DMS 273 treated with DMSO at 0.1 percent for 48 hours (cell line): ENCODE measurements around the gene SLMAP.
A peak's percentile ranks its signal among the peaks of the same experiment; 100 is the strongest.

ENCODE experiments used
- DNase-seq: peaks from one replicate; lab custom pipeline; 2025; lab: John Stamatoyannopoulos, UW

Gene SLMAP

GRCh38 chr3:57755741-57756527 is at the start of gene SLMAP:
Gene SLMAP, plus strand, starts transcription at chr3:57756309. Its CDS starts 1,343 bp downstream, at chr3:57757652.
- DNase-seq = peak; percentile 90

DNA sequence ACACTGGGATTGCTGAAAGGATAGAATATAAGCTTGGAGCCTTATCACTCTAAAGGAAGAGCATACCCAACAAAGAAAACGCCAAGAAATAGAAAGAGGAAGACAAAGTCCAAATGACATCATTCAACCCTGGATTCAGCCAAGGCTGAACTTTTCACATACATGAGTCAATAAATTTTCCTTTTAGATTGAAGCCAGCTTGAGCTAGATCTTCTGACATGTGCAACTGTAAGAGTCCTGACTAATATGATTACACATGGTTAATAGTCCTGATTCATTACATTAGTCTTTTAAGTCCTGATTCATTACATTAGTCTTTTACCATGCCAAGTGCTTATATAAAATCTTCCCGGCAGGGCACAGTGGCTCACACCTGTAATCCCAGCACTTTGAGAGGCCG is 49.6 kb upstream of the SLMAP start:
- no peak for DNase-seq

DNA sequence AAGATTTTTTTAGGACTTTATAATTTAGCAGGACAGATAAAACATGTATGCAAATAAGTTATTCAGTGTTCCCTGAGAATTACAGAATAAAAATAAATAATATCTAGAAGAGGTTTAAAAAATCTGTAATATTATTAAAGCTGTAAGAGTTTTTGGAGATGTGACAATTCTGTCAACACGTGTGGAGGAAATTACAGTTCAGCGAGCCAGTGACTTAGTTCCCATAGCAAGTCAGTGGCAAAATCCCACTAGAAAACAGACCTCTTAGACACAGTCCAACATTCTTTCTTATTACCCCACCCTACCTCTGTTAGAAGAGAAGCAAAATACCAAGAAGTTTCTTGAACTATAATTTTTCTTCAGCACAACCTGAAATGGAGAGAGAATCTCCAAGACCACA is 47.1 kb upstream of the SLMAP start:
- DNase-seq = no peak

- no peak for DNase-seq
These were observed 46.5 kb upstream of the SLMAP start for GRCh38 chr3:57709559-57709958.

- DNase-seq = no peak
These were observed 40.4 kb upstream of the SLMAP start for GRCh38 chr3:57715686-57716085.

DNA sequence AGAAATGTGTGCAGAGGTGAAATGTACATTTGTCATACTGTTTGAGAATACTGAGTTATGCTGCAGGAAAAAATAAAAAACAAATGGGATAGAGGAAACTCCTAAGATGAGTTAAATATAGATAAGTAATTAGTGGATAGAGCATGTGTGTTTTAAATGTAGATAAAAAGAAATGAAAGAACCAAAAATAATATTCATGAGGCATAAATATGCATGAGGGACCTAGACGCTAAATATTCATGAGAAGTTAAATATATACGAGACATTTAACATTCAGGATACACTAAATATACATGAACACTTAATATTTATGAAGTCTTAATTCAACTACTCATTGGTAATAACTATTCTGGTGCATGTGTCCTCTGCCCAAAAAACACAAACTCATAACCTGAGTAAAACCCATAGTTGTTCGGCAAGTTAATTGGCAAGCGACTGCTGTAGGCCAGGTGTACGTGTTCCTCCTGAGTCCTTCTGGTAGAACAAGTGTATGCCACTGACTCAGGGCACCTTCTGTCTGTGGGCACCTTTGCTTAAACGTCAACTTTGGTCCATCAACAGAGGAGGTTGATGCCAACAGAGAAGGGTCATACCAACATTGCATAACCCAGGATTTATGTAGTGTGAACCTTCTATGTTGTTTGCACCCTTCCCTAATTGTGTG is 38.8 kb upstream of the SLMAP start:
- DNase-seq = no peak

GRCh38 chr3:57718118-57718517 is 38.0 kb upstream of the SLMAP start:
- no peak for DNase-seq

- no peak for DNase-seq
These were observed 29.7 kb upstream of the SLMAP start for GRCh38 chr3:57726397-57726796.

DNA sequence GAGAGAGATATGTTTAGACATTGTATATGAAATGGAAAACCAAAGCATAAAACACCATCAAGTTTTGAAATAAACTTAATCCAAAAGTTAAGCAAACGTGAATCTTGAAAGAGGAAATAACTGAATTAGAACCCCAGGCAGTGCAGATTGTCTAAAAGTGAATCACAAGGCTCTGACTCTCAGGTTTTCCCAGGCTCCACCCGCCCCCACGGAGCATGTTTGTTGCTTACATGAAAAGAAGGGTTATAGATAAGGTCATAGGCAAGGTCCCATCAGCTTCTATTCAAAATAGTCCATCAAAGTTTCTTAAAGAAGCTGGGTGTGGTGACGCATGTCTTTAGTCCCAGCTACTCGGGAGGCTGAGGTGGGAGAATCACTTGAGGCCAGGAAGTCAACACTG is 29.0 kb upstream of the SLMAP start:
- DNase-seq = no peak

GRCh38 chr3:57729334-57730045 is 26.6 kb upstream of the SLMAP start:
- DNase-seq = no peak

- no peak for DNase-seq
These were observed 25.4 kb upstream of the SLMAP start for GRCh38 chr3:57730682-57731081.

- DNase-seq = no peak
These were observed 24.8 kb upstream of the SLMAP start for GRCh38 chr3:57731311-57731710.

DNA sequence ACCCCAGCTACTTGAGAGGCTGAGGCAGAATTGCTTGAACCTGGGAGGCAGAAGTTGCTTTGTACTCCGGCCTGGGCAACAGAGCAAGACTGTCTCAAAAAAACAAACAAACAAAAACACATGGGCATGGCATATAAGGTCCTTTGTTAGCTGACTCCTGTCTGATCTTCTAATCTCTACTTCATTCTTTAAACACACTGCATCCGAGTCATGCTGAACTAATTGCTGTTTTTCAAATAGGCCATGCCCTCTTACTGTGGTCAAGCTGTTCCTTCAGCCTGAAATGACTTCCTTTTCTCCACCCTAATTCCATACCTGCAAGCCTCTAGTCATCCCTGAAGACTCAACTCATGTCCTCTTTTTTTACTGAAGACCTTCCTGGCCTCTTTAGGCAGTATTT is 22.3 kb upstream of the SLMAP start:
- DNase-seq = no peak

DNA sequence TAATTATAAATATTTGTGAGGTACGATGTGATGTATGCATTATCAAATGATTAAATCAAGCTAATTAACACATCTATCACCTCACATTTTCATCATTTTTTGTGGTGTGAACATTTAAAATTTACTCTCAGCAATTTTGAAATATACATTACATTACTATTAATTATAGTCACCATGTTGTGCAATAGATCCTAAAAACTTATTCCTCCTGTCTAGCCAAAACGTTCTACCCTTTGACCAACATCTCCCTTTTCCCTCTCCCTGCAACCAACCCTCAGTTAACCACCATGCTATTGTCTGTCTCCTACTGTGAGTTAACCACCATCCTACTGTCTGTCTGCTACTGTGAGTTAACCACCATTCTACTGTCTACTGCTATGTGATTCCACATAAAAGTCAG is 20.7 kb upstream of the SLMAP start:
- no peak for DNase-seq

- DNase-seq = no peak
These were observed 18.3 kb upstream of the SLMAP start for GRCh38 chr3:57737840-57738239.

DNA sequence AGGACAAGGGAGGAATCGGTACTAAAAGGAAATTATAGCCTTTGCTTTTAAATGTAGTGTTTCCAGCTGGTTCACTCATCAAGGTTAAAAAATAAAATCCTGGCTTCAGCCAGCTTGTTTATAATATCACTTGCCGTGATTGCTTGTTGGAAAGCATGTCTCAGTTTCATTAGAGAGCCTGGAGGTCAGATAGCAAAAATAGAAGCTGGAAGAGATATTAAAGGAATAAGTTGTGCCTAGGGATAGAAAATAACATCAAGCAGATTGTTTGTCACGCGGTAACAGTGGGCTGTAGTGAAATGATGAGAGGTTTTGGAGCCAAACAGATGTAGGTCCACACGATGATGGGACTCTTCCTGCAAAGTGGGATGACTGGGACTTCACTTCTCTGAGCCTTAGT is 17.7 kb upstream of the SLMAP start:
- no peak for DNase-seq

DNA sequence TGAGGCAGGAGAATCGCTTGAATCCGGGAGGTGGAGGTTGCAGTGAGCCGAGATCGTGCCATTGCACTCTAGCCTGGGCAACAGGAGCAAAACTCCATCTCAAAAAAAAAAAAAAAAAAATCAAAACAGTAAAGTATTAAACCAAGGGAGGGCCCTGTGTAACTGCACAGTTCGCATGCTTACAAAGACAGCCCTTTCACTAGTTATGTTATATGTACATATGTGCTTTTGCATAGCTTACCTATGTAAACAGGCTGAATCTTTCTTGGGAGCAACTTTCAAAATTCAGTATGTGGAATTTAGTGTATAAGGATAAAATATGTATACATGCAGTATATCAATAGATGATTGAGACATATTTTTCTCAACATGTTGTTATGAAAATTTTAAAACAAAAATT is 16.1 kb upstream of the SLMAP start:
- DNase-seq = no peak

GRCh38 chr3:57743496-57743895 is 12.6 kb upstream of the SLMAP start:
- DNase-seq = no peak

GRCh38 chr3:57745101-57745500 is 11.0 kb upstream of the SLMAP start:
- DNase-seq = no peak

DNA sequence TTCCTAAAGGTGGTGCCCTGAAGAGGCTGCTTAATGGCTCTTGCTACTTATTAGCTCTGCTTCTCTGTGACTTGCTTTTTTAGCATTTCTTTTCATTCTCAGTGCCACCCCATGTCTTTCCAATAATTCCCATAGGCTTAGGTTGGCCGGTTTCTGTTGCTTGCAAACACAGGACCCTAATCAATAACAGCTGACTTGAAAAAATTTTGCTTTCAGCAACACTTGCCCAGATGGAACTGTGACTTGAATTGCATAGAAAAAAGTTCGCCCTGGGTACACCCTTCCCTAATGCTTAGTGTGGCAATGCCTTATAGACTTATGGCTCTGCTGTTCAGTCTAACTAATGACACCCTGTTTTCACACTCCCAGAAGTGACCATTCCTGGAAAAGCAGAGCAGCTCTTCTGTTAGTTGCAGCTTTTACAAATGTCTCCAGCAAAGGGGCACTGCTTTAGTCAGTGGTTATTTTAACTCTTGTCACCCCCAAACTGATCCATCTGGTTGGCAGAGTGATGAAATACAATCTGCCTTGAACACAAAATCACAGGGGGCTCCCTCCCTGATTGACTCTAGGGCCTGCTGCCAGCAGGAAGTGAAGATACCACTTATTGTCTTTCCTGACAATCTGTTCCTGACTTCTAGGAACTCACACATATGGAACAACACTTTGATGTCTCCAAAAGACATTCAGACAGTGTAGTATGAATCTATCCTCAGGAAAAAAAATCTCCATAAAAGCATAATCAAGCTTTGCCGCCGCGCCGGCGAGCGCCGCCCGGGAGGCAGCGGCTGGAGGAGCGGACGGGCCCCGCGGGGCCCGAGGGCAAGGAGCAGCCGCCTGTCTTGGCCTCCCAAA is 9.7 kb upstream of the SLMAP start:
- no peak for DNase-seq

DNA sequence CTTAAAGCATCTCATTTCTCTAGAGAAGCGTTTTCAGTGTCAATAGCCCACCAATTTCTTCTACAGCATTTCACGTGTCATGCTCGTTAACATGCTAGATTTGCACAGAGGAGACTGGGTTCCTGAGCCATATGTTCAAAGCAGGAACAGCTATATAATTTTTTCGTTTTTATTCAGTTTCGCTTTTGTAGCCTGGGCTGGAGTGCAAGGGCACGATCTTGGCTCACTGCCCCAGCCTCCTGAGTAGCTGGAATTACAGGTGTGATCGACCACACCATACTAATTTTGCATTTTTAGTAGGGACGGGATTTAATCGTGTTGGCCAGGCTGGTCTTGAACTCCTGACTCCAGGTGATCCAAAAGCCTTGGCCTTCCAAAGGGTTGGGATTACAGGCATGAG is 6.6 kb upstream of the SLMAP start:
- DNase-seq = no peak

GRCh38 chr3:57752307-57752706 is 3.8 kb upstream of the SLMAP start:
- no peak for DNase-seq
